DOHH2 (cell line): ENCODE data around the gene MISP.

Experiments
- CTCF ChIP-seq: fragments of 200-600 bp; sonication (generic); IDR thresholded peaks from one replicate; pipeline ENCODE4 v1.5.1; 2014; ENCODE audit warnings: antibody characterized with exemption, mild to moderate bottlenecking, low read depth, low read length; ENCODE audit not compliant: poor library complexity, severe bottlenecking
- EZH2phosphoT487 ChIP-seq: fragments of 200-600 bp; sonication (generic); IDR thresholded peaks from 2 replicates; pipeline ENCODE4 v1.6.1; 2017; ENCODE audit warnings: borderline replicate concordance, mild to moderate bottlenecking, antibody characterized with exemption, low read length, moderate library complexity, mixed read lengths

GRCh38 chr19:782878-783668 lies 32.2 kb downstream of the MISP start:
- TF ChIP-seq CTCF (no peak), EZH2phosphoT487 (no peak)
